Colon (tissue), 2 donors: ENCODE data around the gene UBD.
A peak's percentile ranks its signal among the peaks of the same experiment; 100 is the strongest.

Experiments
- FAIRE-seq: peaks from 2 replicates; lab custom pipeline; 2012; peaks lifted over from hg19 to GRCh38; lab: Jason Lieb, UNC
- donor health status: control.
- donor health status: control.

UBD gene

DNA sequence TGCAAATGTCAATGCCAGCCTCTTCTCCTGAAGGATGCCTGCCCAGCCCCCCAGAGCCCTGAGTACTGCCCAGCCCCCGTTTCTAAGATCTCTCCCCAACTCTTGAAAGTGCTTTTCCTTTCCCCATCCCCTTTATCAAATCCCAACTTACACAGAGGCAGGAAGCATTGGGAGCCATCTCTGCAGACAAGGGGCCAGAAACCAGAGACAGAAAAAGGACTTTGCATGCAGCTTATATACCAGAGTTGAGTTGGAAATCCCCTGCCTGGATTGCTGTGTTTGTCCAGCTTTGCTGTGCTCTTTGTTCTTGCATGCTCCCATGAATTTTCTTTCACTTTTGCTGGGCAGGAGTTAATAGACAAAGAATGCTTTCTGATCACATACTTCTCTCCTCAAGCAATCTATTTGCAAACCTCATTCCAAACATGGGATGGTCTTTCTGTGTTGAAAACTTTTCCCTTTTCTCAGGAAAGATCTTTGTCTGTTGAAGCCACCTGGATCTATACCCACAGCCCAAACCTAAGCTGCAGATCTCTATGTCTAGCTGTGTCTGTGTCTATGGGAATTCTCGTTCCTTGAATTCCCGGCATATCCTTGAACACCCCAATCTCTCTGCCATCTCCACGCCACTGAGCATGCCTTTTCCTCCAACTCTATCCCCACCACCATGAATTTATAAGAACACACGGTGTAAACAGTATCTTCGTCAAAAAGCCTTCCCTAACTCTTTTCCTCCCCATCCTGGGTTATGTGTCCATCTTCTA, at the start of gene UBD:
Gene UBD (minus strand): TSS at position 209 of the 764 bp plus-strand sequence. CDS start 31 bp downstream, at position 178.
- FAIRE-seq, result no peak

- FAIRE-seq, result no peak
Observed at GRCh38 chr6:29608131-29608530, 48.6 kb upstream of the UBD start.

DNA sequence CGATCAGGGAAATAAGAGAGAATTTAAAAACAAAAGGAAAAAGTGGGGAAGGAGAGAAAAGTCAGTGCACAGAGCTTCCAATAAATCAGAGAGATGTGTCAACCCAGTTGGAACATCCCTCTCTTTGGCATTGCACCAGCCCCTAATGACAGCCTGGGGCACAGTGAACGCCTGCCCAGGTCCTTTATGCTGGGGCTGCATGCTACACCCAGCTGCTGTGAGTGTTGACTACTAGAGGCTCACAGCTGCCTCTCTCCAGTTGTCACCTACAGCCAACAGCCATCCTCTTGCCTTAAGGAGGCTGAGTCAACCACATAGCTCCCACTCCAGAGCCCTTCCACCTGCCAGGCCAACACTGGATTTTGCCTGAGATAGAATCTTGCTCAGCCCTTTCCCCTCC, 44.4 kb upstream of the UBD start:
- no peak for FAIRE-seq

DNA sequence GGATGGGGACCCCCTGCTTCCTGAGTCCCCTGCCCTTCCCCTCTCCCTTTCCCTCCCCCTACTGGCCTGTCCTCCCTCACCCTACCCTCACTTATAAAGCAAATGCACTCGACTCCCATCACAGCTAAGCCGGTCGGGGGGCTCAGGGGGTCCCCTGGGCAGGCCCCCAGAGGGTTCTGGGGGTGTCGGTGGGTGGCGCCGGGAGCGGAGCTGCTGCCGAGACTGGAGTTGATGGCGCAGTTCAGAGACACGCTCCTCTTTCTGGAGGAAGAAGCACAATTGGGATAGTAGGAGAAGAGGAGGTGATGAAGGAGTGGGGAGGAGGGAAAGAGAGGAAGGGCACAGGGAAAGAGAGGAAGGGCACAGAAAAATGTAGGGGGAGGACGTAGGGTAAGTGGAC, 43.9 kb upstream of the UBD start:
- FAIRE-seq, result no peak

- no peak for FAIRE-seq
Observed at GRCh38 chr6:29602564-29603361, 43.2 kb upstream of the UBD start.

- no peak for FAIRE-seq
Observed at GRCh38 chr6:29598172-29598747, 38.7 kb upstream of the UBD start.

DNA sequence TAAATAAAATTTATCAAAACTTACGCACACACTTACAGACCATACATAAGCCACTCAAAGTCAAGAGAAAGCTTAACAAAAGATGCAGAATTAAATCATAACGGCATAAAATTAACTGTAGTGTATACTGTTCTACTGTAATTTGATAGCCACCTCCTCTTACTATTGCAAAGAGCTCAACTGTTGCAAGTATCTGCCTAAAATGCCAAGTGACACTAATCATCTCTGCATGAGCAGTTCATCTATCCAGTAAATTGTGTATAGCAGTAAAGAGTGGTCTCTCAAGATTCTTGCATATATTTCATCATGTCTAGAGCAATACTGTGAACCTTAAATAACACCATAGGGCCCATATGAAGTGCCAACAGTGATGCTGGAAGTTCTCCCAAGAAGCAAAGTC, 37.7 kb upstream of the UBD start:
- FAIRE-seq, result no peak

DNA sequence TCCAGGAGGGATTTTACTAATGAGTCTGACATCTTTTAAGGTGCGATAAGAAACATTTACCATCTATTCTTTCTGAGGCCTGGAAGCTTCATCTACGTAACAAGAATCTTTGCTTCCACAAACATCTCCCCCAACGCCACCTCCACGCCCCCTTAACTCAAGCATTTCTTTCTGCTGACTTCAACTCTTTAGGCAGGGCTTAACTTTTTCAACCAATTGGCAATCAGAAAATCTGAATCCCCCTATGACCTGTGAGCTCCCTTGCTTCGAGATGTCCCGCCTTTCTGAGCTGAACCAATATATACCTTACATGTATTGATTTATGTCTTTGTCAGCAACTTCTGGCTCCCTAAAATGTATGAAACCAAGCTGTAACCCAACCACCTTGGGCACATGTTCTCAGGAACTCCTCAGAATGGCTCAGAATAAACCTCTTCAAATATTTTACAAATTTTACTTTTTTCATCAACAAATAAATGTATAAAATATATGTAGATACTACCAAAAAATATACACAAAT, 36.9 kb upstream of the UBD start:
- FAIRE-seq, result no peak

GRCh38 chr6:29593199-29593855, 33.8 kb upstream of the UBD start:
- no peak for FAIRE-seq

DNA sequence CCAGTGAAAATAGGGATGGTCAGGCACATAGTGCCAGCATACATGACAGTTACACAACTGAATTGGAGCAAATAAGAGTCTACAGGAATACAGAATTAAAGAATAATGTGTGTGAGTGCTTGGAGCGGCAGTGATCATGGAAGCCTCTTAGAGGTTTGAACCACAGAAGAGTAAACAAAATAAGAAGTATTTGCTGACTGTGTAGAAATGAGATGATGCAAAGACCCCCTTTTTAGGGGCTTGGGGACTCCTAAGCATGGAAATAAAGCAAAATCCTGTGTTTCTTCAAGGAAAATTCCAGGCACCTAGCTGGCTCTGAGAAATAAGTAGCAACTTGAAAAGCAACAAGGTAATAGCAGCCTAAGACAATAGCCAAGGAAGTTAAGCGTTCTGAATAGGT, 32.1 kb upstream of the UBD start:
- no peak for FAIRE-seq

DNA sequence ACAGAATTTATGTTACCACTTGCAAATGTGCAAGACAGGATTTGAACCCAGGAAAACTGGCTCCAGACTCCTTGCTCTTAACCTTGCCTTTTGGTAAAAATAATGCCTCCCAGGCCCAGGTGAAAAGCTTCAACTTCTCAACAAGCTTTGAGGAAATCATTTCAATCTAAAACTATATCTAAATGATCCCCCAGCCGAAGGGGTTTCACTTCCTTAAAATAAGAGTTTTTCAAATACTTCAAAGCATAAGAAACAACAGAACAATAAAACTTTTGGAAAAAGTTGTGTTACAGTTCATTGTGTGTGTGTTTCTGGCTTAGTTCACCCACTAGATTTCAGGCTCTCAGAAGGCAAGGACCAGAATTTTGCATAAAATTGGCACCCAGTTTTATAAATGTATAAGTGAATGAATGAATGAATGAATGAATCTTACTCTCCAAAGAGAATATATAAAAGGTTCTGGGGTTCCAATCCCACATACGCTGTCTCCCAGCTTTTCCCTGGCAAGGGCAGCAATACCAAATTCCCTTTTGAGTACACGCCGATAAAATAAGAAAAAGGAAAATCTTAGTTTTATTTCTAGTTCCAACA, 30.8 kb upstream of the UBD start:
- FAIRE-seq, result no peak

DNA sequence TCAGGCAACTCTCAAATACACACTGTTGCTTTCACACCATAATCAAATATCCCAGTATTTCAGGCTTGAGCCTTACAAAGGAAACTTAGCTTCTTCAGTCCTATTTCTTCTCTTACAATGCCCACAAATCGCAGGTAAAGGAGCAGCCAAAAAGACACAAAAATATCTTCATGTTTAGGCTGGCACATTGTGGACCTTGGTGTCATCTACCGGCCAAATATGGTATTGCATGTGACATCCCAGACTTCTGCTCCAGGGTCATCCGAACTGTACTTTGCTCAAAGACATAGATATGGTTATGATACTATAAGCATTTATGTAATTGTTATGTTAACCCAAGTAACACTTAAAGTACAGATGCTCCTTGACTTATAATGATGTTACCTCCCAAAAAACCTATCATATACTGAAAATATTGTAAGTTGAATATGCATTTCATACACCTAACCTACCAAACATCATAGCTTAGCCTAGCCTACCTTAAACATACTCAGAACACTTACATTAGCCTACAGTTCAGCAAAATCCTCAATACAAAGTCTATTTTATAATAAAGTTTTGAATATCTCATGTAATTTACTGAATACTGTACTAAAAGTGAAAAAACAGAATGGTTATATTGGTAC, 30.0 kb upstream of the UBD start:
- FAIRE-seq, result peak; percentile 18

GRCh38 chr6:29584821-29585220, 25.3 kb upstream of the UBD start, which contains the start of gene OR2H2:
Gene OR2H2 (plus strand): TSS chr6:29585121. CDS start chr6:29587945, 2,824 bp downstream.
- no peak for FAIRE-seq

DNA sequence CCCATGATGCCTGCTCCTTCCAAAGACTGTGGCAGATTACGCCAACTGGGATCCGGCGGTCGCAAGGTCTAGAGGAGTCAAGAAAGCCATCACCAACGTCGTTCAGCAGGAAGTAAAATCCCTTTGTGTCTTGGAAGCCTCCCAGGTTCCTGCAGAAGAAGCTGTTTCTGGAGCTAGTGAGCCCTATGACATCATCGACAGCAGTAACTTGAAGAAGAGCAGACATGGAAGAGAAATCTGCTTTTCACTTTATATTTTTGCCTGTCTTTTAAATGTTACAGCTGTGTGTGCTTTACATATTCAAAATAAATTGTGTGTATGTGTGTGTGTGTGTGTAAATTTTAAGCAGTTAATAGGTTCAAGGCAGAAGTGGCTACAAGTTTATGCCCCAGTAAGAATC, 18.0 kb upstream of the UBD start:
- no peak for FAIRE-seq

GRCh38 chr6:29576056-29576455, 16.5 kb upstream of the UBD start:
- FAIRE-seq, result no peak

DNA sequence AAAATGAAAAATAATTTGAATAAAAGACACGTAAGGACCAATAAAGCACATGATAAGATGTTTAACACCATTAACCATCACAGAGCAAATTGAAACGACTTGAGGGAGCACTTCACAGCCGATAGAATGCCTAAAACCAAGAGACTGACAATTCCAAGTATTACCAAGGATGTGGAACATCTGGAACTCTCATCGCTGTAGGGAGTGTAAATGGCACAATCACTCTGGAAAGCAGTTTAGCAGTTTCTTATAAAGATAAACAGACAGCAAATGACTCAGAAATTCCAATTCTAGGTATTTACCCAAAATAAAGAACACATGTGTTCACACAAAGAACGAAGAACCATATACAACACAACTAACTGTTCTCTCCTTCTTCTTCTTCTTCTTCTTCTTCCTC, 8.5 kb upstream of the UBD start:
- FAIRE-seq, result no peak

- FAIRE-seq, result no peak
Observed at GRCh38 chr6:29567541-29567940, 8.0 kb upstream of the UBD start.

GRCh38 chr6:29566856-29567255, 7.3 kb upstream of the UBD start:
- no peak for FAIRE-seq

DNA sequence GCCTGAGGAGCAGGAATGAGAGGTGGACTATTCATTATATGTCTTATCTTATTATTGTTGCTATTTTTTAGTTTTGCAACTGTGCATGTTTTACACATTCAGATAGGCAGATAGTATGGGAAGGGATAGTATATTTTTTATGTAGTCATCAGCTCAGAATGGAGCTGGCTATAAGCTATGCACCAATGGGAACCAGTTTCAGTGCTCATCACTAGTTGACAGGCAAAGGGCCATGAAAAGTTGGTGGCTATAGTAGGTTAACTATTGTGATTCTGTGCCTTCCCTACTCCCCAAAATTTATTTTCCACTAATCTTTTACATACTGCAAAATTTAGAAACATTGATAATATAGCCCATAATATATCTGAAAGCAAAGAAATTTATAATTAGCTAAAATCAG, 5.3 kb upstream of the UBD start:
- no peak for FAIRE-seq

GRCh38 chr6:29563435-29563965, 4.0 kb upstream of the UBD start:
- FAIRE-seq, result no peak

GRCh38 chr6:29561606-29562181, 2.2 kb upstream of the UBD start:
- no peak for FAIRE-seq
